IPS-20b (cell line): ENCODE data around the gene IFNA16.
"Not testable (repeated sequence)": the region's sequence is repeated elsewhere in the genome, so short reads cannot be mapped to it uniquely, and the experiment has no call there.

ENCODE experiments used
- H3K27ac ChIP-seq: one replicate; pipeline ENCODE4 v1.5.1; 2013; ENCODE audit warnings: low read length
- H3K27me3 ChIP-seq: 2 replicates; pipeline ENCODE4 v1.6.1; 2013; ENCODE audit warnings: mild to moderate bottlenecking, low read length, inconsistent platforms; ENCODE audit not compliant: insufficient read depth
- H3K36me3 ChIP-seq: 2 replicates; pipeline ENCODE4 v1.6.1; 2013; ENCODE audit warnings: low read depth, mild to moderate bottlenecking, inconsistent platforms, low read length, moderate library complexity; ENCODE audit not compliant: insufficient read depth
- H3K4me1 ChIP-seq: 2 replicates; pipeline ENCODE4 v1.6.1; 2013; ENCODE audit warnings: mild to moderate bottlenecking, control low read depth, inconsistent platforms, low read length, moderate library complexity; ENCODE audit not compliant: insufficient read depth
- H3K4me3 ChIP-seq: 2 replicates; pipeline ENCODE4 v1.5.1; 2013; ENCODE audit warnings: mild to moderate bottlenecking, low read length, inconsistent platforms
- H3K9ac ChIP-seq: 2 replicates; pipeline ENCODE4 v1.6.1; 2013; ENCODE audit warnings: low read depth, mild to moderate bottlenecking, inconsistent platforms, low read length, moderate library complexity
- H3K9me3 ChIP-seq: 2 replicates; pipeline ENCODE4 v1.6.1; 2013; ENCODE audit warnings: mild to moderate bottlenecking, low read depth, low read length, inconsistent platforms; ENCODE audit not compliant: insufficient read depth

IFNA16 gene

DNA sequence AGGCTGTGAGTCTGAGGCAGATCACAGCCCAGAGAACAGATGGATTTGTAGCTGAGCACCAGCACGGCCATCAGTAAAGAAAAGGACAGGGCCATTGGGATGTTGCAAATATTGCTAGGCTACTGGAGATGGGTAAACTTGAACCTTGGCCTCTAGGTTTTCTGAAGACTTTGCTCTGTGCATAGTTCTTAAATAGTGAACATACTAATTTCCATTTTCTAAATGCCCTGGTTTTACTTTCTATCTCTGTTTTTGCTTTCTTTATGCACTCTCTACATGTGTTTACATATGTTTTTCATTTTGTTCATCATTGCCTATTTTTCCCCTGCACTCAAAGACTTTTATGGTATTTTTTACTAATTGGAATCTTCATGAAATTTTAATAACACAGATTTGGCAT, at the start of gene IFNA16:
IFNA16 (minus strand) TSS at position 101 of the 400 bp plus-strand sequence; CDS start at position 95, 6 bp downstream.
- H3K9ac ChIP-seq, H3K27ac ChIP-seq, H3K27me3 ChIP-seq, H3K9me3 ChIP-seq, H3K36me3 ChIP-seq, H3K4me3 ChIP-seq, H3K4me1 ChIP-seq: not testable (repeated sequence)

DNA sequence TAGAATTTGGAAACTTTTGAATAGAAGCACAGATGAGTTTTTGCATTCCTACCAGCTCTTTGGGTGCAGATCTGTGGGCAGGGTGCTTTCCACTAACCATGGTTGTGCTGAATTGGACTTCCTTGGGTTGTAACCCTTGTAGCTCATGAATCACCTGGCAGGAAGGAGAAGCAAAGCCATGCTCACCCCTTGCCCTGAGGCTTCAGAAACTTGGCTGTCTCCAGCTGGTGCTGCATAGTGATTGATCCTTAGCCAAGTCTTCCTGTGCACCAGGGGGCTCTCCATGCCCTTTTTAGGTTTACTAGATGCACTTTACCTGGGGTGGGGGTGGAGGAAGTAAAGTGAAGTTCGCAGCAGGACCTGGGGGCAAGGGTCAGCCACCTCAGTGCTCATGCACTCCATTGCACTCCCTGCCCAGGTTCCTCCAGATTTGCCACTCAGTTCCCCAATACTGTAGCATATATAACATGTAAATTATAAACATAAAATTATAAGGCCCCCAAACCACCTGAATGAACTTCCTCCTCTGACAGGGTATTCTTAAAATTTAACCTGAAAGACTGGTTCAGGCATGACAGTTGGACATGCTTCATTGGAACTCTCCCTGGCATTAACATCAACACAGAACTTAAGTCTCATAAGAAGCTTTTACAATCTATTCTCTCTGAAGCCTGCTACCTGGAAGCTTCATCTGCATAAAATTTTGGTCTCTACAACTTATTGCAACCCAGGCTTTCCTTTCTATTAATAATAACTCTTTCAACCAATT, 48.5 kb upstream of the IFNA16 start:
- H3K27ac ChIP-seq = no peak overlapping the region
- H3K9ac ChIP-seq = no peak overlapping the region
- peaks cover 96% of the 10 kb centered on the region for H3K27me3 ChIP-seq
- H3K4me1 ChIP-seq = no peaks in the 10 kb centered on the region
- no peaks in the 10 kb centered on the region; the same call in 1 of the 2 replicates for H3K9me3 ChIP-seq
- H3K36me3 ChIP-seq = no peaks in the 10 kb centered on the region
- no peak overlapping the region for H3K4me3 ChIP-seq

GRCh38 chr9:21255538-21256212, 38.6 kb upstream of the IFNA16 start:
- H3K27ac ChIP-seq = no peak overlapping the region
- no peak overlapping the region for H3K4me3 ChIP-seq
- peaks cover 14% of the 10 kb centered on the region; the same call in 1 of the 2 replicates for H3K27me3 ChIP-seq

DNA sequence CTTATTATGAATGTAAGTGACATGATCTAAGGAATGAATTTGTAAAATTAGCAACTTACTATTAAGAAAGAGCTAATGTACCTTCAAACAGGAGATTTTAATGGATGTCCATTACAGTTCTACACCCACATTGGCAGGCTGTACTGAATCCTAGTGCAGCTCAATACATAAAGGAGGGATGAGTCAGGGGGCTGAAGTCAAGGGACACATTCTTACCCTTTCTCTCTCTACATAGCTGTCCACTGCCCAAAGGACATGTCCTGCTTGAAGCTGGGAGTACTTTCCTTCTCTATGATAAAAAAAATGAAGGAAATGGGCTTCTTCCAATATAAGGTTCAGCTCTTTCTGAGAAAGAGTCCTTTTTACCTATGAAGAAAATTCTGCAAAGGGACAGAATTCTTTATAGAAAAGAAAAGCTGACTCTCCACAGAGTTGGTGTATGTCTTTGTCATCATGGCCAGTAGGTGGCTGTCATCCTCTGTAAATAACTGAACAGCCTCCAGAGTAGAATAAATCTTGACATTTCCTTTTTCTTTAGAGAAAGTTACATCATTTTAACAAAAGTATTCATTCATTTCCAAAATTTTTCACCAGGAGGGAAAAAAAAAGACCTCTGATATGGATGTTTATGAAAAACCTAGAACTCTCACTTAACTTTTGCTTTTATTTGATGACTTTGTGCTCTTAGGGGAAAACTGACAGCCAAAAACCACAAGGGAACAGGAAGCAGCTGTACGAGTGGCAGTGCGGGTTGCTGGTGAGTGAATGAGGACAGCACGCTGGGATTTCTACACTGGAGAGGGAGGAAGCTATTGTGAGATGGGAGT, 35.8 kb upstream of the IFNA16 start:
- Histone ChIP-seq H3K4me1 (0 out of 2 replicates have a peak, but pooled peaks cover 5% of the 10 kb centered on the region), H3K9ac (no peak overlapping the region), H3K36me3 (no peaks in the 10 kb centered on the region), H3K27ac (no peak overlapping the region), H3K27me3 (peaks cover 12% of the 10 kb centered on the region; the same call in 1 of the 2 replicates), H3K4me3 (no peak overlapping the region), H3K9me3 (peaks cover 3% of the 10 kb centered on the region)

More at GRCh38 chr9:21255538-21256212, 38.6 kb upstream of the IFNA16 start:
- Histone ChIP-seq H3K9me3 (peaks cover 14% of the 10 kb centered on the region), H3K36me3 (no peaks in the 10 kb centered on the region), H3K9ac (no peak overlapping the region), H3K4me1 (0 out of 2 replicates have a peak, but pooled peaks cover 5% of the 10 kb centered on the region)

DNA sequence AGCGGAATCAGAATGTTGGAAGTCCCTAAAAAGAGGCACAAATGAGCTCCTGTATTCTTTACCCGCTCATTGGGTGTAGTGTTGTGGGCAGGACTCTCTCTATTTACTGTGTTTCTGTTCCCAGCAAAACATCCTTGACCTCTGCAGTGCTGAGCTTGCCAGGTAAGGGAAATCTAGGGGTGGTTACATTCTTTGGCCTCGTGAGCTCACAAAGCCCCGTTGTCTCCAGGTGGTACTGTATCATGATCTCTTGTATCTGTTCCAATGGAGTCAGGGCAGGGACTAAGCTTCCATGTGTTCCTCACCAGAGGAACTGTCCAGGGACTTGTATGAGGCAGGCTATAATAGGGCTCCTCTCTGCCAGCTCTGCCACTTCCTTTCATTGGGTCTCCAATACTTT, 34.5 kb upstream of the IFNA16 start:
- no peak overlapping the region for H3K27ac ChIP-seq
- H3K4me3 ChIP-seq = no peak overlapping the region
- H3K9ac ChIP-seq = no peak overlapping the region
- H3K4me1 ChIP-seq = 0 out of 2 replicates have a peak, but pooled peaks cover 5% of the 10 kb centered on the region
- H3K9me3 ChIP-seq = no peaks in the 10 kb centered on the region
- no peaks in the 10 kb centered on the region for H3K36me3 ChIP-seq
- peaks cover 12% of the 10 kb centered on the region; the same call in 1 of the 2 replicates for H3K27me3 ChIP-seq

DNA sequence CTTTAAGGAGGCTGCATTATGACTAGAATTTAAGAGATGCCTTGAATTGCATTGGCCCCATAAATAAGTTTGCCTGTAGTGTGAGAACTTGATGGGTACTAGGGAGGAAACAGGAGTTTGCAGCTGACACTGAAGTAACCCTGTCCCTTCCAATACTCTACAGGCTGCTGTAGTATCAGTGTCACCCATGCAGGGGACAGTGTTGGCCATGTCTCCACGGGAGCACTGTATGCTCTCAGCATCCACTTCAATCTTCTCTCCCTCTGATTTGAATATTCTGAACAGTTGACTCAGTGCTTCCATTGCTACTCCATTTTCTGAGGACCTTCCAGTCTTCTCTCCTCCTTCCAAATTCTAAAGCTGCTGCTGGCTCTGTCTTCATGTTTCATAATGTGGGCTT, 34.1 kb upstream of the IFNA16 start:
- no peak overlapping the region for H3K4me3 ChIP-seq
- no peak overlapping the region for H3K27ac ChIP-seq
- H3K9ac ChIP-seq = no peak overlapping the region
- peaks cover 12% of the 10 kb centered on the region; the same call in 1 of the 2 replicates for H3K27me3 ChIP-seq
- 0 out of 2 replicates have a peak, but pooled peaks cover 5% of the 10 kb centered on the region for H3K4me1 ChIP-seq
- H3K9me3 ChIP-seq = no peaks in the 10 kb centered on the region
- no peaks in the 10 kb centered on the region for H3K36me3 ChIP-seq

DNA sequence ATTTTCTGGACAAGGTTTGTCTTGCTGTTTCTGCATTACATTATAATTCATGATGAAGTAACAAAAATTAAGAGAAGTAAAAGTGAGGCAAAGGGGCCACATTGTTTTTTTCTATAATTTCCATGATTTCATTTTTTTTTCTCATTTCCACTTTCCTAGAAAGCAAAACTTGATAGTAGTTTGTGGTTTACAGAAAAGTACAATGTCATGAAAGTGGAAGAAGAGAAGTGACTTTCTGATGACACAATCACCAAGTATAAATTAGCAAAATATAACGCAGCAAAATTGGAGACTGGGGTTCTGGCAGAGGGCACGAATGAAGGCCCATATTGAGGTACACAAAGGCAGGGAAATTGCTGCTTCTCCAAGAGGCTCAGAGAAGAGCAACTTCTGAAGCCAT, 27.7 kb upstream of the IFNA16 start:
- H3K36me3 ChIP-seq = no peaks in the 10 kb centered on the region
- no peaks in the 10 kb centered on the region for H3K4me1 ChIP-seq
- no peak overlapping the region for H3K27ac ChIP-seq
- H3K27me3 ChIP-seq = no peaks in the 10 kb centered on the region; the same call in 1 of the 2 replicates
- H3K4me3 ChIP-seq = no peak overlapping the region
- no peaks in the 10 kb centered on the region for H3K9me3 ChIP-seq
- H3K9ac ChIP-seq = no peak overlapping the region

- Histone ChIP-seq H3K27me3 (no peaks in the 10 kb centered on the region; the same call in 1 of the 2 replicates), H3K36me3 (no peaks in the 10 kb centered on the region), H3K9me3 (no peaks in the 10 kb centered on the region)
These were observed 22.8 kb upstream of the IFNA16 start, which contains the start of gene IFNA14 for GRCh38 chr9:21239911-21240310. Gene IFNA14 (minus strand): TSS chr9:21240005. CDS start chr9:21239935, 70 bp downstream.

DNA sequence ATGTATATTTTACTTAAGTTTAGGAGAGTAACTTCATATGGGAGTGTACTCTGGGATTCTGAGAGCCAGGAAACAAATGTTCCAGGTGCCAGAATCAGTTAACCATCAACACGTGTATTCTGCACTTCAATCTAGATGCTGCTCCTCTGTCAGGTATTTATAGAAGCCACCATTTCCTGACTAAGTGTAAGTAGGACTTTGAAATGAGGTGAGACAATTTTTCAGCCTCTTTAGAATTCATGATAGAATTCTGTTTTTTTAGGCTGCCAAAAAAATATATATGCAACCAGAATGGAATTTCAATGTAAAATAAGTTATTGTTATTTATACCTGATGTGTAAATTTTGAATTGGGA, 19.2 kb upstream of the IFNA16 start:
- not testable (repeated sequence) for H3K27ac ChIP-seq

More at GRCh38 chr9:21239911-21240310, 22.8 kb upstream of the IFNA16 start, which contains the start of gene IFNA14:
- H3K4me1 ChIP-seq = no peaks in the 10 kb centered on the region
- no peak within 1 kb of the TSS for H3K9ac ChIP-seq
- no peak within 1 kb of the TSS for H3K27ac ChIP-seq
- H3K4me3 ChIP-seq = no peak within 1 kb of the TSS

DNA sequence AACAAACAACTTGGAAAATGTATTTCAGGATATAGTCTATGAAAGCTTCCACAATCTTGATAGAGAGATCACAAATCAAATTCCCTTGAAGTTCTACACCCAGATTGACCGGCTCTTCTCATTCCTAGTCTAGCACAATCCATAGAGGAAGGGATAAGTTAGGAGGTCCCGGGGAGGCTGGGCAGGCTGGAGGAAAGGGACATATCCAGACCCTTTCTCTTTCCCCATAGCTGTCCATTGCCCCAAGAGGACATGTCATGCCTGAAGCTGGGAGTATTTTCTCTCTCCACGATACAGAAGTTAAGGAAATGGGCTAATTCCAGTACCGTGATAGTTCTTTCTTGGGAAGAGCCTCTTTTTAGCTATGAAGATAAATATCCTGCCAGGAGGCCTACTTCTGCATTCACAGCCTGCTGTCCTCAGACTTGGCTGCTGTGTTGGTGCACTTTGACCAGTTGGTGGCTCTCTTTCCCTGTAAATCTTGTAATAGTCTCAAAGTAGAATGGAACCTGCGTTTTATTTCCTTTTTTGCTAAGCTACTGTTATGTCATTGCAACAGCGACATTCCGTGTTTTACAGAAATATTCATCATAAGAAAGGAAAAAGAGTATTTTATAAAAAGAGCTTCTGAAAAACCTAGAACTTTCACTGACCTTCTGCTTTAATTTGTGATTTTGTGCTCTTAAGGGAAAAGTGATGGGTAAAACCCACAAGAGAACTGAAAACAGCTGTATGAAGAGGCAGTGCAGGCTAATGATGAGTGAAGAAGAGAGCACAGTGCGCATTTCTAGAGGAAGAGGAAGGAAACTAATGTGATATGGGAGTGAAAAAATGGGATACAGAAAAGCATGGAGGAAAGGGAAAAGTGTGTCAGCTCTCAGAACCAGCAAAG, 18.6 kb upstream of the IFNA16 start:
- not testable (repeated sequence) for H3K4me3 ChIP-seq, H3K36me3 ChIP-seq

More for the DNA sequence above, 19.2 kb upstream of the IFNA16 start:
- H3K36me3 ChIP-seq, H3K9me3 ChIP-seq, H3K4me3 ChIP-seq, H3K4me1 ChIP-seq, H3K9ac ChIP-seq, H3K27me3 ChIP-seq: not testable (repeated sequence)

More for the DNA sequence above, 18.6 kb upstream of the IFNA16 start:
- H3K9ac ChIP-seq, H3K9me3 ChIP-seq, H3K27ac ChIP-seq, H3K27me3 ChIP-seq, H3K4me1 ChIP-seq: not testable (repeated sequence)
